ENCODE measurements around the gene FANCC.

The FANCC gene

DNA sequence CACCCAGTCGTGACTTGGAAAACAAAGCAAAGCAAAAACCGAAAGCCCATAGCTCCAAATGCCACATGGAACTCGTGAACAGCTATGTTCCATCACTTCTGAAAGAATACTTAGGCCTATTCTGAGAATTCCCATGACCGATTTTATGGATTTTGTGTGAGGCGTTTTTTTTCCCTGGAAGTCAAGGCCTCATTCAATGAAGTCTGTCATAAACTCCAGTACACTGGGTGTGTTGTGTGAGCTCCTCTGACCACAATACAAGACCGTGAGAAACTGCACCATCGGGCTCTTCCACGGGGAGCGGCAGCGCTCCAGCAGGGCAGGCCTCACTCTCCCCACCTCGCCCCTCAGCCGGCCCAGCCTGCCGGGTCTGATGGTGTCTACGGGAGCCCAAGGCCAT is 209.5 kb downstream of the FANCC start:
- intact Hi-C loops (cut with micrococcal nuclease) = no loop called here
- Mint-ChIP-seq H3K4me3 (no peak overlapping the region), H3K4me1 (ENCODE audit: low read depth) (no peaks in the 10 kb centered on the region), H3K27ac (no peak overlapping the region), H3K36me3 (ENCODE audit: low read depth) (peaks cover 7% of the 10 kb centered on the region), H3K9me3 (no peaks in the 10 kb centered on the region), H3K27me3 (no peaks in the 10 kb centered on the region)

DNA sequence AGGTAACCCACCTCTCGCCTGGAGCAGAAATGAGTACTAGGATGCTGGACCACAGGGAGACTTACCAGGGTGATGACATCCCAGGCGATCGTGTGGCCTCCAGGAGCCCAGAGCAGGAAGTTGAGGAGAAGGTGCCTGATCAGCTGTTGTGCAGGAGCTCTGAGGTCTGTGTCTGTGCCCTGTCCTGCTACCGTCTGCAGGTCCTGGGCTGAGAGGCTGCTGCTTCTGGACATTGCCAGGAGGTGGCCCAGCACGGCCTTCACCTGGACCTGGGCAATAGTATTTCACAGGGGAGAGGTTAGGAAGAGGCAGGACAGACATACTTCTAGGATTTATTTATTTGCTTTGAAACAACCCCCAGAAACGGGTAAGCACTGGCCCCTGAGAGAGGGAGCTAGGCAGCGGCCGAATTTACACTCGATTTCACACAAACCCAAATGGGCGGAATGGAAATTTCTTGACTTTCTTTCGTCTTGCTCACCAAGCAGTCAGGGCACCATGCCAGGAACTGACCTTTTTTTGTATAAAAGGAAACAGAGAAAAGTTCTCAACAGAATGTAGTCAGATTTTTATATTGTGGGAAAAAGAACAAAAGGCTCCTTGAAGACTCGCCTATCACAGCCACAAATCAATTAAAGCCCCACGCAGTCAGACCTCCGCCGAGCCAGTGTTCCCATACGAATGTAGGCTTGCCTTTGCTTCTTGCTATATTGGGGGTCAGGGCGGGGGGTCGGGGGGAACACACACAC is 210.3 kb downstream of the FANCC start:
- H3K4me1 Mint-ChIP-seq (ENCODE audit: low read depth) = no peaks in the 10 kb centered on the region
- no peaks in the 10 kb centered on the region for H3K27me3 Mint-ChIP-seq
- no peak overlapping the region for H3K4me3 Mint-ChIP-seq
- no peak overlapping the region for H3K27ac Mint-ChIP-seq
- no peaks in the 10 kb centered on the region for H3K9me3 Mint-ChIP-seq
- intact Hi-C loops (cut with micrococcal nuclease) = no loop called here
- H3K36me3 Mint-ChIP-seq (ENCODE audit: low read depth) = peaks cover 7% of the 10 kb centered on the region

DNA sequence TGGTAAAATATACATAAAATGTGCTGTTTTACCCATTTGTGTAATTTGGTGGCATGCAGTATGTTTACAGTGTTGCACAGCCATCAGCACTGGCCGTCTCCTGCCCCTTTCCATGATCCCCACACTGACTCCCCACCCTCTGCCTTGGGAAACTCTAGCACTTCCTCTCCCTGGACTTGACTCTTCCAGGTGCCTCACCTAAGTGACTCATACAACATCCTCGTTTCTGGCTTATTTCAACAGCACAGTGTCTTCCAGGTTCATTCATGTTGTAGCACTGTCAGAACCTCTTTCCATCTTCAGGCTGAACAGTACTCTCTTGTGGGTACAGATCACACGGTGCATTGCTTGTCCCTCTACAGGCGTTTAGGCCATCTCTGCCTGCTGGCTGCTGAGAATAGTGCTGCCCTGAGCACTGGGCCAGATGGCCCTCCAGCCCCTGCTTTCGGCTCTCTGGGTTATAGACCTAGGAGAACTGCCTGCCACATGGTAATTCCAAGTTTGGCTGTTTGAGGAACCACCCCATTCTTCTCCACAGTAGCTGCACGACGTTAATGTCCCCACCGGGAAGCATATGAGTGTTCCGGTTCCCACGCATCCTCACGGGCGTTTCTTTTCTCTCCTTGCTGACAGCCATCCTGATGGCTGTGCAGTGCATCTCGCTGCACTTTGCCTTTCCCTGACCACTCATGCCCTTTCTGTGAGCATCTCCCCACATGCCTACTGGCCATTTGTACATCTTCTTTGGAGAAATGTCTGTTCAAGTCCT is 211.8 kb downstream of the FANCC start:
- H3K4me3 Mint-ChIP-seq = no peak overlapping the region
- H3K9me3 Mint-ChIP-seq = no peaks in the 10 kb centered on the region
- no peak overlapping the region for H3K27ac Mint-ChIP-seq
- no peaks in the 10 kb centered on the region for H3K27me3 Mint-ChIP-seq
- intact Hi-C loops (cut with micrococcal nuclease) = no loop called here
- peaks cover 7% of the 10 kb centered on the region for H3K36me3 Mint-ChIP-seq (ENCODE audit: low read depth)
- H3K4me1 Mint-ChIP-seq (ENCODE audit: low read depth) = no peaks in the 10 kb centered on the region

DNA sequence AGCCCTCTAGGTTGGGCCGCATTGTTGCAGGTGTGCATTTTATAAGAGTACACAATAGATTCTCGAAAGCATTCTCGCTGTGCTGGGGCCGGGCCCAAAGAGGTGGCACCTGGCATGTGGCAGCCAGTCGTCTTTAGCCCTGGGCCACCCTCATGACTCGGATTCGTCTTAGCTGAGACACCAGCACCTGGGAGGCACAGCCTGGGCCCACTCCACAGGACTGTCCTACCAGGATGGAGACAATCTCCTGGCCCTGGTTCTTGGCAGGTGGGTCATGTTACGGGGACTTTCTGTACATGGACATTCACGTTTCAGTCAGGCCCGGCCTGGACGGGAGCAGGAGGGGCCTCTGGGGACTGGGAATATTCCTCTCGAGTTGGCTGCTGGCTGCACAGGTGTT is 212.5 kb downstream of the FANCC start:
- intact Hi-C loops (cut with micrococcal nuclease) = no loop called here
- H3K36me3 Mint-ChIP-seq (ENCODE audit: low read depth) = peaks cover 7% of the 10 kb centered on the region

DNA sequence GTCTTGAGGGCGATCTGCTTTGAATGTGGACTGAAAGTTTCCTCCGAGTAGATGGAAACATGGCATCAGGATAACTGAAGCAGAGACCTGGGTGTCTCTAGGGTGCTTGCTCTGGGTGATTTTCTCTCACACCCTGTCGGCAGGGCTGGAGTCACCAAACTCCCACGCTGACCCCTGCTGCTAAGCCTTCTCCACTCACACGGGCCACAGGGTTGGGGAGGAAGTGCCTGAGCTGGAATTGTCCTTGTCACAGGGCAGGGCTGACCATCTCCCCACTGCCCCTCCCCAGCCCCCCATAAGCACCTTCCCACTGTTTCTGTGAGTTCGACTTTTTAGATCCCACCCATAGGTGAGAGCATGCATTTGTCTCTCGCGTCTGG is 212.9 kb downstream of the FANCC start:
- H3K4me1 Mint-ChIP-seq (ENCODE audit: low read depth) = no peaks in the 10 kb centered on the region
- H3K27ac Mint-ChIP-seq = no peak overlapping the region
- intact Hi-C loops (cut with micrococcal nuclease) = no loop called here
- no peaks in the 10 kb centered on the region for H3K9me3 Mint-ChIP-seq
- peaks cover 7% of the 10 kb centered on the region for H3K36me3 Mint-ChIP-seq (ENCODE audit: low read depth)
- no peaks in the 10 kb centered on the region for H3K27me3 Mint-ChIP-seq
- no peak overlapping the region for H3K4me3 Mint-ChIP-seq

More for the DNA sequence above, 212.5 kb downstream of the FANCC start:
- no peaks in the 10 kb centered on the region for H3K27me3 Mint-ChIP-seq
- no peak overlapping the region for H3K27ac Mint-ChIP-seq
- H3K4me3 Mint-ChIP-seq = no peak overlapping the region
- no peaks in the 10 kb centered on the region for H3K9me3 Mint-ChIP-seq
- H3K4me1 Mint-ChIP-seq (ENCODE audit: low read depth) = no peaks in the 10 kb centered on the region

DNA sequence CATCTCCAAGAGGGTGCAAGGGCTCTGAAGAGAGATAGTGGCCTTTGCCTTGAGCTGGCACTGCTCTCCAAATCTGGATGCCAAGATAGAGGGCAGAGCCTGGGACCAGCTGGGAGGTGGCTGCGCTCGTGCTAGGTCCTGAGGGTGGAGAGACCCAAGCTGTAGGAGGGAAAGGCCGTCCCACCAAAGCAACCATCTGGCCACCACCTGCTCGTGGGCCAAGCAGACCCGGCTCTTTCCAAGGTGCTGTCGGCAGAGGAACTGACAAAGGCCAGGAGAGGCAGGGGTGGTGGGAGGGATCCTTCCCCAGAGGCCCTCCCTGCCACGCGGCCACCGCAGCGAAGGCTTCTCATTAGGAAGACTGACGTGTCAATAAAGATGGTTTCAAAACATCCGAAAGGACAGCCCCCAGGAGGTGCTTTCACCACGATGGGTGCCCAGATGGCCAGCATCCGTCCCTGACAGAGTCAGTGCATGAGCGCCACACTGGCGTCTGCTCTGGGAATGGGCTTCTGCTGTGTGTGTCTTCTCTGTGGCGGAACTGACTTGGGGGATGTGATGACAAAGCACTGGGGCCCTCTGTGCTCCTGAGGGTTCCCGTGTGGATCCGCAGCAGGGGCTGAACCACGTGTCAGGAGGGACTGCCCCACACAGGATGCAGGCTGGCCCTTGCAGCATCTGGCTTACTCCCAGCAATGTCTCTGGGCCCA is 213.5 kb downstream of the FANCC start:
- Mint-ChIP-seq H3K27me3 (no peaks in the 10 kb centered on the region), H3K9me3 (no peaks in the 10 kb centered on the region), H3K4me1 (ENCODE audit: low read depth) (no peaks in the 10 kb centered on the region), H3K36me3 (ENCODE audit: low read depth) (peaks cover 7% of the 10 kb centered on the region), H3K27ac (no peak overlapping the region), H3K4me3 (no peak overlapping the region)
- intact Hi-C loops (cut with micrococcal nuclease) = no loop called here

DNA sequence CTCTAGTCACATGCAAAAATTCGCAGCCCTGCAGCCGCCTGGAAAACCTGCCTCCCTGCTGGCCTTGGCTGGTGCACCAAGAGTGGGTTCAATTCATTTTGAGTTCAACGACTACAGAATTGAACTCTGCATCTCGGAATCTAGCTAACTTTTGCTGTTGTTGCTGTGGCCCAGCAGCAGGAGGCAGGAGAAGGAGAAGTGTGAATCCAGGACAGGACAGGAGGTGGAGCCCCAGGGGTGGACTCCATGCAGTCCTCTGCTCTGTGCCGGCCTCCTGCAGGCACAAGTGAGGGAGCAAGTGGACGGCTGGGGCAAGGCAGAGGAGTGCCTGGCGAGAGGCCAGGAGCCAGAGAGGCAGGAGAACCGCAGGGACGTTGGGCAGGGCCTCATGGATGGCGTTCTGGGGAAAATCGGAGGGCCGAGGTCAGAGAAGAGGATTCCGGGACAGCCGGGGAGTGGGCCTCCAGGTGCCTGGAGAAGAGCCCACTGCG is 214.2 kb downstream of the FANCC start:
- H3K36me3 Mint-ChIP-seq (ENCODE audit: low read depth) = peaks cover 7% of the 10 kb centered on the region
- H3K27me3 Mint-ChIP-seq = no peaks in the 10 kb centered on the region
- no peak overlapping the region for H3K27ac Mint-ChIP-seq
- intact Hi-C loops (cut with micrococcal nuclease) = no loop called here
- no peaks in the 10 kb centered on the region for H3K4me1 Mint-ChIP-seq (ENCODE audit: low read depth)
- H3K9me3 Mint-ChIP-seq = no peaks in the 10 kb centered on the region
- no peak overlapping the region for H3K4me3 Mint-ChIP-seq

DNA sequence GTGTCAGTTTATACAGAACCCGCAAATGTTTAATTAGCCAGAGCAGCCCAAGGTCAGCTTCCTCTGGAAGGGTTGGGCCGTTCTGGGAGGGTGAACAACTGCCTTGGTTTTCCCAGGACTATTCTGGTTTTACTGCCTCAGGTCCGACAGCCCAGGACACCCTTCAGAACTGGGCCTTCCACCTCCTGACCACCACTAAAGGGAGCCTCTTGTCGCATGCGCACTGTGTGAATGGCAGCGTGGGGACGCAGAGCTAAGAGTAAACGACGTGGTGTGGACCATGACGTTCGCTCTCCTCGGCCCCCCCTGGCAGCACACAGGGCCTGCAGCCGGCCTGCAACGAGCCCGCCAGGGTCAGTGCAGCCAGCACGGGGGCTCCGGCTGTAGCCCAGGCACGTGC is 214.9 kb downstream of the FANCC start:
- intact Hi-C loops (cut with micrococcal nuclease) = no loop called here
- Mint-ChIP-seq H3K27ac (no peak overlapping the region), H3K27me3 (no peaks in the 10 kb centered on the region), H3K4me1 (ENCODE audit: low read depth) (no peaks in the 10 kb centered on the region), H3K4me3 (no peak overlapping the region), H3K9me3 (no peaks in the 10 kb centered on the region), H3K36me3 (ENCODE audit: low read depth) (peaks cover 7% of the 10 kb centered on the region)

DNA sequence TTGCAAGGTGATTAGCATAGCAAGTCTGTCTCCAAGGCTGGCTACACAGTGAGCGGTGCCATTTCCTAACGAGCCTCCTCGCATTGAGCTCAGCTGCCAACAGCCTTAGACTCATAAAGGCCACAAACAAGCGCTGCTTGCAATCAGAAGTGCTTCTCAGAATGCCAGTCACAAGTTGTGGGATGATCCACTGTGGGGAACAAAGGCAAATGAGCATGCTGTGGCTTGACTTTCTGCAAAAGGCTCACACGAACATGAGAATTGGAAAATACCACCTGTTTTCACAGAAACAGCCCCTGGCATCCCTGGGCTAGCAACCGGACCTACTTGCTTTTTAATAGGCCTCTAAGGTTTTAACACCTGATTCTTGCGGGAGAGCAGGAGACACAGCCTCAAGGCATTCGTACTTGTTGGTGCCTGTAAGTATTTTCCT is 215.5 kb downstream of the FANCC start:
- Mint-ChIP-seq H3K36me3 (ENCODE audit: low read depth) (peaks cover 4% of the 10 kb centered on the region), H3K27me3 (no peaks in the 10 kb centered on the region), H3K27ac (no peak overlapping the region), H3K4me3 (no peak overlapping the region), H3K9me3 (no peaks in the 10 kb centered on the region), H3K4me1 (ENCODE audit: low read depth) (no peaks in the 10 kb centered on the region)
- intact Hi-C loops (cut with micrococcal nuclease) = no loop called here

DNA sequence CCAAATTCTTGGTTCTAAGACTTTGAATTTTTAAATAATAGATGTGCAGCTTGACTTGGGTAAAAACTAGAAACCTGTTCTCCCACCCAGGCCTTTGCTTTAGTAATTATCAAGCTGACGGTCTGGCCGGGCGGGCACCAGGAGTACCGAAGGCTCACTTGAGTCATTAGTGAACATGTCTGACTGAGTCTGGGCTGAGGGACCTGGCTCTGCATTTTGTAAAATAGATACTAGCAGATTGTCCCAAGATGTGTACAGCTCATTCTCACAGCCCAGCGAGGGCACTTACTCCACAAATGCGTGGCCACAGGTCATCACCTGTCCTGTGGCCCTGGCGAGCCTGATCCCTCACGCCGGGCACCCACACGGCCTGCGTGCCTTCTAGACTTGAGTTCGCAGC is 216.2 kb downstream of the FANCC start:
- Mint-ChIP-seq H3K36me3 (ENCODE audit: low read depth) (no peaks in the 10 kb centered on the region), H3K27ac (no peak overlapping the region), H3K4me3 (no peak overlapping the region), H3K4me1 (ENCODE audit: low read depth) (no peaks in the 10 kb centered on the region), H3K9me3 (no peaks in the 10 kb centered on the region), H3K27me3 (no peaks in the 10 kb centered on the region)
- intact Hi-C loops (cut with micrococcal nuclease) = no loop called here

DNA sequence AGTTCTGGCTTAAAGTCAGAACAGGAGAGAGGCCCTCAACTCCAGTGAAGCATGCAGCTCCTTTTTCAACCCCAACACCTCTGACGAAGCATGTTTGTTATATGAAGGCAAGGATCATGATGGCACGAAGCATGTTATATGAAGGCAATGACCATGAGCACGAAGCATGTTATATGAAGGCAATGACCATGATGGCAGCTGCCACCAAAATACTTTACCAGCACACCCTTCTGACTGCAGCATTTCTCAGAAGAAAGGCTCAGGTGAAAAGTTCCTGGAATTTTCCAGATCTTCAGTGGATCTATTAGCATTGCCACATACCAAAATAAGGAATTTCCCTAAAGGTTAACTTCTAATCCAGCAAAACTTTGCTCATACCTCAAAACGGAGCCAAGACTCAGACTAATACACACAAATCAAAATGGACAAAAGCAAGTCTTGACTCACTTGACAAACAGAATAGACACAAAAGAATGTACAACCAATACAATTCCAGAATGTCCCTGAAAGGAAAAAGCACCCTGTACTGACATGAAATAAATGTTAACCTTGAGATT is 217.4 kb downstream of the FANCC start:
- H3K27ac Mint-ChIP-seq = no peak overlapping the region
- H3K9me3 Mint-ChIP-seq = no peaks in the 10 kb centered on the region
- H3K4me1 Mint-ChIP-seq (ENCODE audit: low read depth) = no peaks in the 10 kb centered on the region
- no peaks in the 10 kb centered on the region for H3K36me3 Mint-ChIP-seq (ENCODE audit: low read depth)
- peaks cover 3% of the 10 kb centered on the region for H3K27me3 Mint-ChIP-seq
- no peak overlapping the region for H3K4me3 Mint-ChIP-seq
- intact Hi-C loops (cut with micrococcal nuclease) = no loop called here

DNA sequence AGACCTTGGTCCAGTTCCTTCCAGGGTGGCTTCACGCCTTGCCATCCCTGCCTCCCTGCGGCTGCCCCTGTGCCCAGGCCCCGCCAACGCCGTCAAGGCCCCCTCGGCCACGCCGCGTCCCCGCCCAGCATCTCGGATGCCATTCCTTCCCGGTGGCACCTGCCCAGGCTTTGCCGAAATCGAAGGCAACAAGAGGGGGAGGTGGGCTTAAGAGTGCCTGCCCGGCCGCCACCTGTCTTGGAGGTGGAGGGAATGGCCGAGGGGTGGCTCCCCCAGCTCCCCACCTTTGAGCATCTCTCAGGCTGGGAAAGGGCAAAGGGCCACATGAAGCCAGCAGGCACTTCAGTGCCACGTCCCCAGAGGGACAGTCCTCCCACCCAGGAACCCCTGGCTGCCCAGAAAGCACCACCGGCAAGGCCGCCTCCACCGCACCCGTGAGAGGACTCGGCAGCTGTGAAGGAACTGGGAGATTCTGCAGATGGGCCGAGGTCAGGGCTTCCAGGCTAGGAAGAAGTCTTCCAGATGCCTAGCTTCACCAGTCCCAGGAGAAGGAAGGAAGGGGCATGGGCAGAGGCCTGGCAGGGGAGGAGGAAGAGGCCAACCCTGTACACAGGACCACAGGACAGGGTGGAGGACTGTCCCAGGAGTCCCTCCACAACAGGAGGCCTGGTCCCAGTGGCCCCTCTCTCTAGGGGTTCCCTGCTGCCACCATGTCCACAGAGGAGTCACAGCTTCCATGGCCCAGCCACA is 218.0 kb downstream of the FANCC start:
- Mint-ChIP-seq H3K36me3 (ENCODE audit: low read depth) (no peaks in the 10 kb centered on the region), H3K9me3 (no peaks in the 10 kb centered on the region), H3K4me1 (ENCODE audit: low read depth) (no peaks in the 10 kb centered on the region), H3K27me3 (peaks cover 9% of the 10 kb centered on the region), H3K27ac (no peak overlapping the region), H3K4me3 (no peak overlapping the region)
- intact Hi-C loops (cut with micrococcal nuclease) = no loop called here

DNA sequence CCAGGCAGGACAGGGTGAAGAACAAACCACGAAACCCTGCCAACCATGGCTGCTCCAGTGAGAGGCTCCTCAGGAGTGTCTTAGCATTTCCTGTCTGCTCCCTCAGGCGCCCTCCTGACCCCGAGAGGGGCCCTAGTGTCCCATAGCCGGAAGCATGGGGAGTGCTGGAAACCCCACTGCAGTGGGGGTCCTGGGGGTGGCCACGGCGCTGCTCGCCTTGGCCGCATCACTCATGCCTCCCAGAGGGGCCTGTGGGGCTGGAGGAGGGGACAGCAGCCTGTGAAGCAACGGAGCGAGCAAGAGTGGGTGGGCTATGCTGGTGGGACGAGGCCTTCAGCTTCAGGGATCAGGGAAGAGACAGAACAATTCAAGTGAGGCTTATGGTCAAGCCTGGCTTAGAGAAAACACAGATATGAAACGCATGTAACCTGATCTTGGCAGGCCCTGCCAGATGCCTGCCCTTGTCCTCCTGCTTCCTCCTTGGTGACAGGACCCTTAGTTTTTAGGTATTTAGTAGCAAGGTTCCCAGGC is 219.1 kb downstream of the FANCC start:
- no peak overlapping the region for H3K4me3 Mint-ChIP-seq
- no peak overlapping the region for H3K27ac Mint-ChIP-seq
- H3K9me3 Mint-ChIP-seq = no peaks in the 10 kb centered on the region
- intact Hi-C loops (cut with micrococcal nuclease) = no loop called here
- no peaks in the 10 kb centered on the region for H3K36me3 Mint-ChIP-seq (ENCODE audit: low read depth)
- no peaks in the 10 kb centered on the region for H3K4me1 Mint-ChIP-seq (ENCODE audit: low read depth)
- H3K27me3 Mint-ChIP-seq = peaks cover 9% of the 10 kb centered on the region

Measured in dendritic cell treated with granulocyte-macrophage colony-stimulating factor and Interleukin-4, amounts not matched to agents 40 ng/mL and 50 ng/mL, for 4 days (primary cell).